Tibial nerve (tissue), 4 donors: ENCODE data around the gene PDLIM3. TPM values are rescaled to one million over a fixed set of nuclear protein-coding genes. Genes with fewer than 3 reads are reported as not detected.
"Not testable (repeated sequence)": the region's sequence is repeated elsewhere in the genome, so short reads cannot be mapped to it uniquely, and the experiment has no call there.

Source experiments
- DNase-seq, 2 donors: peaks; one replicate each; pipeline ENCODE4 v3.0.0-alpha.2; 2019; ENCODE audit warnings: low spot score in 2 of 2
- H3K27ac ChIP-seq, 4 donors: fragments of 200-600 bp; sonication (generic) in 3 of 4; one replicate each; pipeline ENCODE4 v1.5.1; 2017 to 2019; ENCODE audit warnings: mild to moderate bottlenecking in 1 of 4
- H3K27me3 ChIP-seq, 2 donors: fragments of 200-600 bp; sonication (generic) in 1 of 2; one replicate each; pipeline versions ENCODE4 v1.5.1 to v1.6.0; 2017 to 2019
- H3K36me3 ChIP-seq, 3 donors: fragments of 200-600 bp; sonication (generic); one replicate each; pipeline ENCODE4 v1.5.1; 2018 to 2019
- H3K4me1 ChIP-seq, 4 donors: fragments of 200-600 bp; sonication (generic) in 3 of 4; one replicate each; pipeline ENCODE4 v1.5.1; 2017 to 2019
- H3K4me3 ChIP-seq, 4 donors: fragments of 200-600 bp; sonication (generic) in 3 of 4; one replicate each; pipeline ENCODE4 v1.5.1; 2017 to 2019; ENCODE audit warnings: mild to moderate bottlenecking in 1 of 4, moderate library complexity in 1 of 4
- H3K9me3 ChIP-seq, 4 donors: fragments of 200-600 bp; sonication (generic) in 3 of 4; one replicate each; pipeline ENCODE4 v1.5.1; 2017 to 2019
- EP300 ChIP-seq, 2 donors: sonication (generic); formaldehyde crosslinking; IDR thresholded peaks; one replicate each; pipeline ENCODE4 v1.6.1; 2017; ENCODE audit warnings: antibody characterized with exemption in 2 of 2, mild to moderate bottlenecking in 1 of 2
- POLR2A ChIP-seq, 2 donors: fragments of 450-650 bp; IDR thresholded peaks; one replicate each; pipeline ENCODE4 v1.6.1; 2017; ENCODE audit warnings: antibody characterized with exemption in 2 of 2, mild to moderate bottlenecking in 2 of 2, moderate library complexity in 2 of 2
- WGBS, 2 donors: methylation state at CpG; one replicate each; pipeline ENCODE4 v1.1.5; 2018; 5-methylcytosine and 5-hydroxymethylcytosine counted together
- total RNA-seq, 4 donors: library from RNA; depleted of rRNA; stranded (reverse); fragments of >200 nt; gene quantifications; one replicate each; pipeline ENCODE4 v1.1.0, GENCODE V29; 2016
- TF ChIP-seq, protein P1 (sequence below), 5 experiments: fragments of 200-600 bp in 3 of 5; fragments of 450-650 bp in 2 of 5; sonication (generic) in 3 of 5; IDR thresholded peaks; one replicate each; pipeline ENCODE4 v1.5.1; 2016 to 2019; ENCODE audit warnings: antibody characterized with exemption in 5 of 5, mild to moderate bottlenecking in 3 of 5, moderate library complexity in 2 of 5

Gene PDLIM3
- total RNA-seq, 4 donors from 2014 or later, result 24.5 to 56.9 (median 45.0) TPM

DNA sequence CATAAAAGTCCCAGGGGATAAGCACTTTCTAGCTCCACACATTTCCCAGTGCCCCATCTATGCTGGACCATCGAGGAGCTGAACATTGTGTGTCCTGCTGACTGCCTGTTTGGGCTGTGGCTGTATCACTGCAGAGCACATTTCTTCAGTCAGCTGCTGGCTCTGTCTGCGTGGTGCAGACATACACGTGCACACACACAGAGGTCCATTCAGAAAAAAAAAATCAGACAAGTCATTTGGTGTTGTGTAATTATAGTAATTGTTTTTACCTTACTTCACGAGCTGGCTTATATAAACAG, 1.1 kb upstream of the PDLIM3 start:
- Histone ChIP-seq H3K36me3 (no peaks in the 10 kb centered on the region), H3K4me3 (no peak overlapping the region), H3K9me3 (no peaks in the 10 kb centered on the region), H3K27ac (peak overlapping the region in 2 of 4 donors; percentile 5 to 89), H3K27me3 (no peaks in the 10 kb centered on the region), H3K4me1 (peaks cover 0 to 27% (median 6%) of the 10 kb centered on the region in 4 donors)
- peak in 1 of 2 donors; percentile 27 for TF ChIP-seq EP300 (IDR thresholded peaks at IDR 0.05)
- TF ChIP-seq, protein P1, sequence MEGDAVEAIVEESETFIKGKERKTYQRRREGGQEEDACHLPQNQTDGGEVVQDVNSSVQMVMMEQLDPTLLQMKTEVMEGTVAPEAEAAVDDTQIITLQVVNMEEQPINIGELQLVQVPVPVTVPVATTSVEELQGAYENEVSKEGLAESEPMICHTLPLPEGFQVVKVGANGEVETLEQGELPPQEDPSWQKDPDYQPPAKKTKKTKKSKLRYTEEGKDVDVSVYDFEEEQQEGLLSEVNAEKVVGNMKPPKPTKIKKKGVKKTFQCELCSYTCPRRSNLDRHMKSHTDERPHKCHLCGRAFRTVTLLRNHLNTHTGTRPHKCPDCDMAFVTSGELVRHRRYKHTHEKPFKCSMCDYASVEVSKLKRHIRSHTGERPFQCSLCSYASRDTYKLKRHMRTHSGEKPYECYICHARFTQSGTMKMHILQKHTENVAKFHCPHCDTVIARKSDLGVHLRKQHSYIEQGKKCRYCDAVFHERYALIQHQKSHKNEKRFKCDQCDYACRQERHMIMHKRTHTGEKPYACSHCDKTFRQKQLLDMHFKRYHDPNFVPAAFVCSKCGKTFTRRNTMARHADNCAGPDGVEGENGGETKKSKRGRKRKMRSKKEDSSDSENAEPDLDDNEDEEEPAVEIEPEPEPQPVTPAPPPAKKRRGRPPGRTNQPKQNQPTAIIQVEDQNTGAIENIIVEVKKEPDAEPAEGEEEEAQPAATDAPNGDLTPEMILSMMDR (IDR thresholded peaks at IDR 0.05), result no peak
- DNase-seq, result no peak
- WGBS, 2 donors, result 13 to 15% methylated on average over 4 of the region's 4 CpGs

DNA sequence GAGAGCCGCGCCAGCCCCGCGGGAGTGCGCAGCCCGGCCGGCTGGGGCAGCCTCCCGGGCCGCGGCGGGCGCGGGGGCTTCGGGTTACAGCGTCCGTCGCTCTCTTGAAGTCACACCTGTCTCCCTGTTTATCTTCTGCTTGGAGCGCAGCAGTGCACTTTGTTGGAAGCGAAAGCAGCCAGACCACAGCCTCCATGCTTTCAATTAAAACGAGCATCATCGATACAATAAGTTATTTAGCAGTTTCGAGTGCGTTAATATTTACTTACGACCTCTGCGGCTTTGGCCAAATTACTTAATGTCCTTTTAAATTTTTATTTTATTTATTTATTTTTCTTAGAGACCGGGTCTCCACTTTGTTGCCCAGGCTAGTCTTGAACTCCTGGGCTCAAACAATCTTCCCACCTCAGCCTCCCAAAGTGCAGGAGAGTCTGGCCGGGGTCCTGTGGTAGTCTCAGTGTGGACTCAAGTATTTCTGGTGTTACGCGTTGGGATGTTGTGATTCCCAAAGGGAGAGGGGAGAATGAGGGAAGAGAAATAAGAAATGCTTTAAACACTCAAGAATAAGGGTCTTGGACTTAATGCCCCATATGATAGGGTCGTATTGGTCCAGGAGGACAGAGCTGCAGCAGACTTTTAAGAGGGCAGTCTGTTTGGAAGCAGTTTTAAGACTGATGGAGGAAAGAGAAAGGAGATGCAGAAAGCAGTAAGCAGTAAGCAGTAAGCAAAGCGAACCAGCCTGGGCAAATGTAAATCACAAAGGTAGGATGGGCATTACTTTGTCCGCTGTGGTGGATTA, 504 bp upstream of the PDLIM3 start:
- H3K36me3 ChIP-seq, result no peaks in the 10 kb centered on the region
- TF ChIP-seq POLR2A (IDR thresholded peaks at IDR 0.05), result no peak
- peak overlapping the region; percentile 57 to 67 (median 61) for H3K4me3 ChIP-seq
- peaks cover 0 to 21% (median 6%) of the 10 kb centered on the region in 4 donors for H3K4me1 ChIP-seq
- no peak for DNase-seq
- WGBS, 2 donors, result 10 to 21% methylated on average over 16 to 24 of the region's 32 CpGs
- H3K9me3 ChIP-seq, result no peaks in the 10 kb centered on the region
- H3K27ac ChIP-seq, result peak overlapping the region in 3 of 4 donors; percentile 5 to 89 (median 81)
- no peaks in the 10 kb centered on the region for H3K27me3 ChIP-seq

- H3K4me3 ChIP-seq, result peak overlapping the region; percentile 57 to 67 (median 61)
- H3K9me3 ChIP-seq, result no peaks in the 10 kb centered on the region
- H3K27ac ChIP-seq, result peak overlapping the region; percentile 71 to 89 (median 84)
- H3K4me1 ChIP-seq, result peaks cover 0 to 13% (median 6%) of the 10 kb centered on the region in 4 donors
- no peaks in the 10 kb centered on the region for H3K36me3 ChIP-seq
- 2 to 3% methylated on average over 10 of the region's 10 CpGs for WGBS, 2 donors
- no peaks in the 10 kb centered on the region for H3K27me3 ChIP-seq
- no peak for TF ChIP-seq POLR2A (IDR thresholded peaks at IDR 0.05)
- TF ChIP-seq, protein P1 (IDR thresholded peaks at IDR 0.05), result no peak
- no peak for TF ChIP-seq EP300 (IDR thresholded peaks at IDR 0.05)
- DNase-seq, result no peak
These were observed 819 bp downstream of the PDLIM3 start for GRCh38 chr4:185534511-185534865.

- H3K4me1 ChIP-seq, result peaks cover 0 to 13% (median 6%) of the 10 kb centered on the region in 4 donors
- 81 to 88% methylated on average over 6 of the region's 6 CpGs for WGBS, 2 donors
- H3K4me3 ChIP-seq, result no peak overlapping the region
- H3K9me3 ChIP-seq, result no peaks in the 10 kb centered on the region
- H3K27me3 ChIP-seq, result no peaks in the 10 kb centered on the region
- no peak overlapping the region for H3K27ac ChIP-seq
- no peak for DNase-seq
- TF ChIP-seq POLR2A (IDR thresholded peaks at IDR 0.05) (no peak), EP300 (IDR thresholded peaks at IDR 0.05) (no peak)
- TF ChIP-seq, protein P1 (IDR thresholded peaks at IDR 0.05), result no peak
- H3K36me3 ChIP-seq, result no peaks in the 10 kb centered on the region
These were observed 2.4 kb downstream of the PDLIM3 start for GRCh38 chr4:185532795-185533324.

DNA sequence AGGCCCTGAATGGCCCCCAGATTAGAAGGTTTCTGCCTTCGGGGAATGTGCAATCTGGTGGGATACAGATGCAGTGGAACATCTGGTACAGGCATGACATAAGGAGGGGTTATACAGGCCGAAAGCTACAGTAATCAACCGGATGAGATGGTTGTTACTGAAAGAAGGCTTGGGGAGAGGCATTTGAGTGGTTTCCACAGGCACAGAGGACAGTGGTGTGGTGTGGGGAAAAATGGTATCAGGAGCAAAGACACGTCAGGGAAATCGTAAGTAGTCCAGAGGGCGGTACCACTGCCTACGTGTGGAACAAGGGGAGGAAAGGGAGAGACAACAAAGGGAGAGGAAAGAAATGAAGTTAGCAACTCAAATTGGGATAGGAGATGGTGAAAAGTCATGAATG, 3.0 kb downstream of the PDLIM3 start:
- no peak overlapping the region for H3K27ac ChIP-seq
- H3K9me3 ChIP-seq, result no peaks in the 10 kb centered on the region
- DNase-seq, result no peak
- H3K4me3 ChIP-seq, result no peak overlapping the region
- 81 to 90% methylated on average over 7 of the region's 7 CpGs for WGBS, 2 donors
- TF ChIP-seq POLR2A (IDR thresholded peaks at IDR 0.05), result no peak
- TF ChIP-seq, protein P1 (IDR thresholded peaks at IDR 0.05), result no peak
- no peak for TF ChIP-seq EP300 (IDR thresholded peaks at IDR 0.05)
- H3K4me1 ChIP-seq, result peaks cover 0 to 13% (median 6%) of the 10 kb centered on the region in 4 donors
- H3K36me3 ChIP-seq, result no peaks in the 10 kb centered on the region
- no peaks in the 10 kb centered on the region for H3K27me3 ChIP-seq

GRCh38 chr4:185531654-185532053, 3.7 kb downstream of the PDLIM3 start:
- not testable (repeated sequence) for DNase-seq, H3K36me3 ChIP-seq, H3K9me3 ChIP-seq, H3K4me3 ChIP-seq, H3K27me3 ChIP-seq, H3K27ac ChIP-seq
- WGBS, 2 donors, result 89 to 94% methylated on average over 11 of the region's 11 CpGs
- peaks cover 0 to 13% (median 6%) of the 10 kb centered on the region in 4 donors for H3K4me1 ChIP-seq
